GM18861 (cell line): ENCODE results near the gene MRPS18B.
A peak's percentile ranks its signal among the peaks of the same experiment; 100 is the strongest.

Source experiments
- ATAC-seq: cut with Tn5 transposase; IDR thresholded peaks from one replicate; pipeline ENCODE4 v1.9.1; 2021; ENCODE audit not compliant: unreplicated experiment

The MRPS18B gene

DNA sequence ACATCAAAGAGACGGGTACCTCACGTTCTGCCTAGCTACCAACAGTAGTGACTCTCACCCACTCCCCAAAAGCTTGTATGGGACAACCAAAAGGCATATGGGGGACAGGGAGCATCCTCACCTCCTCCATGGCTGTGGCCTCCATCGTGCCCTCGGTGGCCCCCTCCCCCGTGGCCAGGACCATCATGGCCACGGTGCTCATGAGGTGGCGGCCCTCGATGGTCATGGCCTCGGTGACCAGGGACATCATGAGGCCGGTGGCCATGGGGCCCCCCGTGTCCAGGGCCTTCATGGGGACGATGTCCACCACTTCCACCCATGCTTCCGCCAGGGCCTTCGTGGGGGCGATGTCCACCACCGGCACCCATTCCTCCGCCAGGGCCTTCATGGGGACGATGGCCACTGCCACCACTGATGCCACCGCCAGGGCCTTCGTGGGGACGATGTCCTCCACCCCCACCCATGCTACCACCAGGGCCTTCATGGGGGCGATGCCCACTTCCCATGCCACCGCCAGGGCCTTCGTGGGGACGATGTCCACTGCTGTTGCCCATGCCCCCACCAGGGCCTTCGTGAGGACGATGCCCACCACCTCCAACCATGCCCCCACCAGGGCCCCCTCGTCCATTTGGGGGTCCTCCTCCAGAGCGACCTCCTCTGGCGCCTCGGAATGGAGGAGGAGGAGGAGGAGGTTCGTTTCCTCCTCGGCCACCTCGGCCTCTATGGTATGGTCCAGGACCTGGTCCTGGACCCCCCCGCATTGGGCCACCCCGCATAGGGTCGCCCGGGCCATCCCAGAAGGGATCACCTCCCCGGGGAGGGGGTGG lies 15.6 kb upstream of the MRPS18B start:
- no peak for ATAC-seq

DNA sequence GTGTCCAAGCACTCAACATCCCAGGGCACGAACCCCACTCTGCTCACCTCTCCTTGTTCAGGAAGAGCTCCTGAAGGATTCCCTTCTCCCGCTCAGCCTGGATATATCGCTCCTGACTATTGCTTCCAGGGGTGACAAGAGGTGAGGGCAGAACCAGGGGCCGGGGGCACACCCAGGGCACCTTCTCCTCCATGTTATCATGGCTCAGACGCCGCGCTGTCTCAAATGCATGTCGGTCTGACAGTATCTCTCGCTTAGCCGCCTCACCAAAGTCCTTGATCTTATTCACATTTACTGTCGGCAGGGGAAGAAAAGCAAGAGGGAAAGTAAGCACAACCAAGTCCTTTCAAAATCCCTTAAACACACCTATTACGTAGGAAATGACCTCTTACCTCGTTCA lies 13.7 kb upstream of the MRPS18B start:
- no peak for ATAC-seq

DNA sequence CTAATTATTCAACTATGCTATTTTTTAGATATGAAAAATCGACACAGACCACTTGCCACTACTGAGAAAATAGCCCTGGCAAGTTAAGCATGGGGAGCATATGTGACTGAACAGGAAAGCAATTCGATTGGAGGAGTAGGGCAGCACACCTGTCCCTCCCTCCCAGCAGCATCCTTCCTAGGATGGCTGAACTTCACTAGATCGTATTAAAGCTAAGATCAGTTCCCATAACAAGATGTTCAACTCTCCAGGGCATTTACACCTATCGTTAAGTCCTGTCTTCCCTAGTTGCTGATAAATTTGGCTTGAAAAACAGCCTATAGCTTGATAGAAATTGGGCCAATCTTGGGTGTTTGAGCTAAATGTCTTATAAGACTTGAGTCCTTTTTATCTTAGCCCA lies 7.6 kb upstream of the MRPS18B start:
- ATAC-seq = no peak

DNA sequence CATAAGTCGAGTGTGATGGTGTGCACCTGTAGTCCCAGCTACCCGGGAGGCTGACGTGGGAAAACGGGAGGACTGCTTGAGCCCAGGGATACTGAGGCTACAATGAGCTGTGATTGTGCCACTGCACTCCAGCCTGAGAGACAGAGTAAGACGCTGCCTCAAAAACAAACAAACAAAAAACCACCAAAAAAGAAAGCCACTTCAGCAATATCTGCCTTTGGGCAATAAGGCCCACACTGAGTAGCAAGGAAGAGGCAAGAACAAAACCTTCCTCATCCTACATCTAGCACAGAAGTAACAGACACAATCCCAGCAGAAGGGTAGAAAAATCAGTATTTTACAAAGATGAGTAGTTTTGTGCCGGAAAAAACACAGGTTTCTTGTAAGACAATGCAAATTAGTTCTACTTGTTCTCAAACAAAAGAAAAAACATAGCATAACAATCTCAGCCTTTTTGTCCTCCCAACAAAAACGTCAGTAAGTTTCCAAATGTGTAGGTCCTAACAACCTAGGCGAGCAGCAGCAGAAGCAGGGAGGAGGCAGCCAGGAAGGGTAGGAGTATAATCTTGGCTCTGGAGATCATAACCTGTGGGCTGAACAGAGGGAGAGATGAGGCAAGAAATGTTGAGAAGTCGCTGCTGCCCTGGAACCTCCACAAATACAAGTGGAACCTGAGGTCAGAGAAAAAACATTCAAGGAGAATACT lies 6.3 kb upstream of the MRPS18B start:
- ATAC-seq = no peak

DNA sequence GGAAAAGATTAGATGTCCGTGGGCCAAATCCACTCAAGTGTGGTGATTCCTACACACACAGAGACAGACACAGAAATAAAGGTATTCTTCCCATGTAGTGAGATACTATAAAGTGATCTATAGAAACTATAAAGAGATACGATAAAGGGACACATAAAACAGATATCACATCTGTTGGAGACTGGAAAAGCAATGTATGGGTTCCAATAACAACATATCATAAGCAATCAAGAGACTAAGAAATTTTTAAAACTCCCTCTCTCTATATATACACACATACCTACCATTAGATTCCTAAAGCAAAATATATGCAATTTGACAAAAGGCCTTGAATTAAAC lies 5.8 kb upstream of the MRPS18B start:
- ATAC-seq = no peak

DNA sequence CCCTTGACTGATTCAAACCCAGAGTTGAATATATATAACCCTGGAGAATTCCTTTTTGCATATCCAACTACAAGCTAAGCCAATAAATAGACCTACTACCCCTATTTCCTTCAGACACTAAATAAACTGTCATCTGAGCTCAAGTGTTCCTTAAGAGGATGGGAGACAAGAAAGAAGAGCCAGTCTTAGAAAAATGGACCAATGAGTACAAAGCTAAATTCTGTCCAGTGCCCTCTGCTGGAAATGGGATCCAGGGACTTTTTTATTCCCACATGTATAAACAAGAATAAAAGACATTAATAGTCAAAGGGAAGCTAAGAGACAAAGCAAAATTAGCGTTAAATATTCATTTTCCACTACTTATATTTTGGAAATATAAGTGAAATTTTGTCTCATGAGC lies 5.4 kb upstream of the MRPS18B start:
- no peak for ATAC-seq

DNA sequence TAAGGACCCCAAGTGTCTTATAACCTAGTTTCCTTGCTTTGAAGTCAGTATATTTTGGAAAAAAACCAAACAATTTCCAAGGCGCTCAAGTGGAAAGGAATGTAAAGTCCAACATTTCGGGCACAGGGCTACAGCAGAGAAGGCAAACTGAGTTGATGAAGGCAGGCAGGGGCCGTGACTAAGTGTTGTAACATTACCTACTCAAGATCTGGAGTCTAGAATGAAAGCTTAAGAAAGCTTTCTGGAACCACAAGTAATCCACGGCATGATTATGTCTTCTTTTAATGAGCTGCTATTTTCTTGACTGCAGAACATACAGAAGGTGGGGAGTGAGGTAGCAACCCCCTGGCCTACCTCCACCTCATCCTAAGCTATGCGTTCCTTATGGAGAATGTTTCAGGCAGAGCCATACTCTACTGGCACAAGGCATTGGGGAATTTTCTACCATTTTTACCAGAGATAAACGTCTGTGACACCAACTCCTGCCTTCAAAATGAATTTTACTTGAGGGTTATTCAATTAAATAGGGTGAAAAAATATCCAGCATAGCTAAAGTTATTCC lies 4.9 kb upstream of the MRPS18B start:
- no peak for ATAC-seq

DNA sequence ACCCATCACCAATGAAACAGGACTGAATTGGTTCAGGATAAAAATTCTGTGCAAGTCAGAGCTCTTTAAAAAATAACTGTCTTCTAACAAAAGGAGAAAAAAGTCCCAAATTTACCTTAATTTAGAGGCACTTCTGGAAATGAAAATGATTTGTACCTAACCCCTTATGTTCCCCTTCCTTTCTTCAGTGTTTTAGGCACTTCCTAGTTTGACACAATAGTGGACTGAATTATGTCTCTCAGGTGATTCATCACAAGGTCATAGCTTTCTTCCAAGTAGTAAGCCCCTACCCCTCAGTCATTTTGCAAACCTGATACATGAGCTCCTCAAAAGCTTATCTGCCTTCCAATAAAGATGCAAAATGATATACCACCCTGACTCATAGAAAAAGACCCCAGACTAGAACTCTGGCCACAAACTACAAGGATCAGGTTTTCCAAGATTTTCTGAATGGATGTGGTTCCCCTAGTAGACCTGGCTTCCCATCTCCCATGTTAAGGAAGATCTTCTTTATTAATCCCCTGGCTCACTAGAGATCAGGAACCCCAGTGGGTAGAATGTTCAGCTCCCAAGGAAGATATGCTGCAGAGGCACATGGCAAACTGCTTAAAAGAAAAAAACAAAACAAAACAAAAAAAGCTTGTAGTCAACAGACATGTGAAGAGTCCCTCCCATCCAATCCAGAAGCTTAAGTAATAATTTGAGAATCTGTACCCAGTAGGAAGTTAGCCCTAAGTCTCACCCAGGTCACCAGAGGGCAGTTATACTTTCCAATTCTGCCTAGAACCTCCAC lies 4.2 kb upstream of the MRPS18B start:
- ATAC-seq = no peak

DNA sequence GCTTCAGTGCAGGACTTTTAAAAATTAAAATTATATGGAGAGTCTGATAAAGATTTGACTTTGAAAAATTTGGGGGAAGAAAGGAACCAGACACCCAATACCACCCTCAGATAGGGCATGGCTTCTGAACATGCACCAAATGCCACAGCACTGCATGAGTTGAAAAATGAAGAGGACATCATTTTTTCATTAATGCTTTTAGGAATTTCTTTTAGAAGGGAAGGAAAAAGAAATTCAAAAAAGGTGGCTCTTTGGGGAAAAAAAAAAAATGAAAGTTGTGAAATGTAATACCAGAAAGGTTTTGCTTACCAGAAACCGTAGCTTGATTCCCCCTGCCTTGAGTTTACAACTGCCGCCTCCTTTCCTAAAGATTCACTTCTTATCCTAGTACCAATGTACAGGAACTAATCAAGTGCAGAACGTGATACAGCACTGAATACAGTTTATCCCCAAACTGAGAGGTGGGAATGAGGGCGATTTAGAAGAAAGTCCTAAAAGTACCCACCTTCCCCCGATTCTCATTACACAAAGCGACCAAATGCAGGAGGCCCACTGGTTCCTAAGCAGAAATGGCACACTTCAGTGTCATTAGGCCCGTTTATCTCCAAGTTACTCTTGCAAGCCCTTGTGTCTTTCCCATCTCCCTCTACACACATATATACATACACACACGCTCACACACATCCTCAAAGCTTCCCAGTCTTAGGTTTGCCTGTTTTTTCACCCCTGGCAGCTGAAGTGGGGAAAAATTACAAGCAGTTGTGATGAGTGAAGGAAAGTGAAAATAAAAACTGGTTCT lies 3.4 kb upstream of the MRPS18B start:
- ATAC-seq = no peak

DNA sequence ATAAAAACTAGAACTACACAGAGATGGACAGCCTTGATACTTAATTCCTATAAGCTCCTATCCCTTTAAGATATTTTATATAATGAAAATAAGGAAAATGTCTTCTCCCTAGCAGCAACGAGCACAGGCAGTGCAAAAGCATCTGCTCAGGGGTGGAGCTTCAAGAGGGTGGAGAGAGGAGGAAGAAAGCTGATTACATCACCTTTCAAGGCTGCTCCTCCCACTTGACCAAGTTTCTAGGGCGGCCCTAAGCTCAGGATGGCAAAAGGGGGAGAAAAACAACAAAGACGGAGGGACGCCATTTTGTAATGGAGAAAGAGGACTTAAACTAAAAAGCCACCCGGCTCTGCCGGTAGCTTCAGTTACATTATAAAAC lies 2.8 kb upstream of the MRPS18B start:
- peak; percentile 29 for ATAC-seq

DNA sequence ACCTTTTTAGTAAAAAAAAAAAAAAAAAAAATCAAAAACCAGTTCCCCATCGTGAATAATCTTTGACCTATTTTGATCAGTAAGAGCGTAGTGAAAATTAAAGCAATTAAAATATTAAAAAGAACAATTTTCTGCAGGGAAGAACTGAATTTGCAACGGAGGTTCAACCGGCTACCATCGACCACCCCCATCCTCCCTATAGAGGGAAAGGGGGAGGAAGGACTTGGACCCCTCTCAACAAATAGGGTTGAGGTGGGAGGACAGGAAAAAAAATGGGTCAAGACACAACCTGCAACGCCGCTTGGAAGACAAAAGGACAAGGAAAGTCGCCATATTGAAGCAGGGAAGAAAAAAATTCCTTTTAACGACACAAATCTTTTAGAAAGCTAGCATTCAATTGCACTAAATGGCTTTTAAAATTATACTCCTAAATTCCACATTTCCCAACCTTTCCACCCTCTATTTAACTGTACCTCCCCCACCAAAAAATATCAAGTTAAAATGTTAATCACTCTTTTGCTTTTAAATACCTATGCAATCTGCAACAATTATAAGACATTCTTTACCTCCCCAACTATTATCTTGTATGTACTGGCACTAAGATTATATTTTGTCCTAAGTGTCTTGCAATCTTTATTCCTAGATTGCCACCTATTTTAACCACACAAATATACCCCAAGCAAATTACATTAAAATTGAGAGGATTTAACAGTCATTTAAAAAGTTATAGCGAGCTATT lies 2.3 kb upstream of the MRPS18B start:
- ATAC-seq = no peak

DNA sequence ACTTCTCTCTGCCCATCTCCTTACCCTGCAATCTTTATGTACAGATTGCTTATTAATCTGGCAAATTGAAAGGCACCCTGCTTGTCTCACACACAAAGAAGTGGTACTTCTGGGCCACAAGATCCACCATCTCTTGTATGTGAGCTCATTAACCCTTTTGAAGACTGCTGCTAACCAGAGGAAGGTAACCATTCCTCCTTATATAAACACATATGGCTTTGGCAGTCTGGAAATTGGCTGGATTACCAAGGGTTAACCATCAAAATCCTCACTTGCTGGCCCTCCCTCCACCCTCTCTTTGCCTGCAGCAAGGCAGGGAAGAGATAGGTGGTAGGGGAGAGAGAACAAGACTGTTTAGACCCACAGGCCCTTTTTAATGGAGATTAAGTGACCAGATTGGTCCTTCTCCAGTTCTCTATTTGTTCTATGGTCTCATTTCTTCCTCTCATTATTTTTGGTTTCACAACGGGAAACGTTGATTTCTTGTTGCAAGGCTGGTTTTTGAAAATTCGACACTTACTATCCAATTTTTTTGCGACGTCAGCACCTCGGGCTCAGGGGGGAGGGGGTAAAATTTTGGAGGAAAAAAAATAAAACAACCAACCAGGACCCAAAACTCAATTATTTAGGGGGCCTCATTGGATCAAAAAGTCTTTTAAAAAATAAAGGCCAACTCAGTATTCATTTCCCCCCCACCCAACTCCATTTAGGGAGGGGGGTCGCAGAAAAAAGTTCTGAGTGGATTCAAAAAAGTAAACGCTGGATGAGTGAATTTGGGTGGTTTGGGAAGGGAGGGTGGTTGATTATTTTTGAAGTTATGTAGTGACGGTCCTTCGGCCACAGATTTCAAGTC lies 1.5 kb upstream of the MRPS18B start:
- ATAC-seq = no peak

DNA sequence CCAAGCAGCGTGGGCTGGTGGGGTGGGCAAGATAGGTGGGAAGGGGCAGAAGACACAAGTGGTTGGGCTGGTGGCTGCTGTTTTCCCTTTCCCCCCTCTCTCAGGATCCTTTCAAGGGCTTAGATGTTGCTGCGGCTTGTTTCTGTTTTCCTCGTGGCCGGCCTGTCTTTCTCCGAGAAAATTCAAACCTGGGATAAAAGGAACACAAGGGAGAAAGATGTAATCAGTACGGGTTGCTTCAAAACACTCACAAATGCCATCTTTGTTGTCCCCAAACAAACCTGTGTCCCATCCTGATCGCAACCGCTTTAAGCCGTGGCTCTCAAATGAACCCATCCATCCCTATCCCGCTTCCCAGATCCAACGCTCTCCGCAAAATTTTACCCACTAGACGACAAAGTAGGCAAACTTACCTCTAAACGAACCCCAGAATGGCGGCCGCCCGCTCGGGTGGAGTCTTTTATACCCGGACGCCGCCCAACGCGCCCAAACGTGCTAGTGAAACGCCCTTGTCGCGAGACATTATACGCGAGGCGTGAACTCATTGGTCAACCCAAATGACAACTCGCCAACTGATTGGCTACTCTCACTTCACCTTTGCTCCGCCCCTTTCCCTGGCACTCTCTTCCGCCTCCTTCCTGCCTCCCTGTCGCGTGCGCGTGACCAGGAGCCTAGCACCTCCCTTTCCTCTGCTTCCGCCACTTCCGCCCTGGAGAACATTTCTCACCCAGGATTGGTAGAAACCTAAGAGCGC lies 652 bp upstream of the MRPS18B start, which contains the start of gene PPP1R10:
Gene PPP1R10, minus strand, starts transcription at position 433 of the 754 bp plus-strand sequence. CDS start 7,299 bp downstream, outside the sequence.
- peak; percentile 76 for ATAC-seq

DNA sequence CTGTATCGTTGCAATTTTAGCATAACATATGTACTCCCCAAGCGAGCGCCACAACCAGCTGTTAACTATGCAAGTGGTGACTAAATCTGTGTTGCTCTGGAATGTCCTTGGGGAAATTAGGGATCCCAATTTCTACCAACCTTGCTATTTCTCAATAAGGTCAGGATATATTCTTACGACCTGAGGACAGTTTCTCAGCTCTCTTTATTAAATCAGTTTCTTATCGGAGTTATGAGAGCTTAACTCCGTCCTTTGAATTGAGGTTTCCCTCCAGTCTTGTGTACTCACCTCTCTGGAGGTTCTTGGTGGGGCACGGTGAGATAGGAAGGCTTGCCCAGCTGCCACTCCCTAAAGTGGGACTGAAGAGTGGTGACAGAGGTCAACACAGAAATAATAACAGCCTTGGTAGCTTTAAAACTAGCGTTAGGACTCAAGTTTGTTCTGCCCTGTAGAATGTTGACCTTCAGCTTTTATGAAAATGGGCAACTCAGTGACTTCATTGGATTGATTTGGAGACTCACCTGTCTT lies 694 bp downstream of the MRPS18B start:
- ATAC-seq = no peak

DNA sequence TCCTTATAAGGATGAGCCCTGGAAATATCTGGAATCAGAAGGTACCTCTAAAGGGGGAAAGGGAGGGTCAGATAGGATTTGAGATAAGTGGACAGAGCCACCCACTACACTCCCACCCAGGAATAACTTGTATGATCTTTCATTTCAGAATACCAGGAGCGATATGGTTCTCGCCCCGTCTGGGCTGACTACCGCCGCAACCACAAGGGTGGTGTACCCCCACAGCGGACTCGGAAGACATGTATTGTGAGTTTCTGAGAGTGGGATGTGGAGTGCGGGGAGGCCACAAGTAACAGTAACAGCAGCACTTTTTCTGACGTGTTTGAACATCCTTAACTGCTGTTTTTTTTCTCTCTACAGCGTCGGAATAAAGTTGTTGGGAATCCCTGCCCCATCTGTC lies 1.9 kb downstream of the MRPS18B start:
- ATAC-seq = no peak

DNA sequence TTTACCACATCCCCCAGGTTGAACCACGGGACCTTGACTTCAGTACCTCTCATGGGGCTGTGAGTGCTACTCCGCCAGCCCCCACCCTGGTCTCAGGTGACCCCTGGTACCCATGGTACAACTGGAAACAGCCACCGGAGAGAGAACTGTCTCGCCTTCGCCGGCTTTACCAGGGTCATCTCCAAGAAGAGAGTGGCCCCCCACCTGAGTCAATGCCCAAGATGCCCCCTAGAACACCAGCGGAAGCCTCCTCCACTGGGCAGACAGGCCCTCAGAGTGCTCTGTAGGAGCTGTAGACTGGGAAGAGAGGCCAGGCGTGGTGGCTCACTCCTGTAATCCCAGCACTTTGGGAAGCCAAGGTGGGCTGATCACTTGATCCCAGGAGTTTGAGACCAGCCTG lies 7.9 kb downstream of the MRPS18B start:
- ATAC-seq = no peak

DNA sequence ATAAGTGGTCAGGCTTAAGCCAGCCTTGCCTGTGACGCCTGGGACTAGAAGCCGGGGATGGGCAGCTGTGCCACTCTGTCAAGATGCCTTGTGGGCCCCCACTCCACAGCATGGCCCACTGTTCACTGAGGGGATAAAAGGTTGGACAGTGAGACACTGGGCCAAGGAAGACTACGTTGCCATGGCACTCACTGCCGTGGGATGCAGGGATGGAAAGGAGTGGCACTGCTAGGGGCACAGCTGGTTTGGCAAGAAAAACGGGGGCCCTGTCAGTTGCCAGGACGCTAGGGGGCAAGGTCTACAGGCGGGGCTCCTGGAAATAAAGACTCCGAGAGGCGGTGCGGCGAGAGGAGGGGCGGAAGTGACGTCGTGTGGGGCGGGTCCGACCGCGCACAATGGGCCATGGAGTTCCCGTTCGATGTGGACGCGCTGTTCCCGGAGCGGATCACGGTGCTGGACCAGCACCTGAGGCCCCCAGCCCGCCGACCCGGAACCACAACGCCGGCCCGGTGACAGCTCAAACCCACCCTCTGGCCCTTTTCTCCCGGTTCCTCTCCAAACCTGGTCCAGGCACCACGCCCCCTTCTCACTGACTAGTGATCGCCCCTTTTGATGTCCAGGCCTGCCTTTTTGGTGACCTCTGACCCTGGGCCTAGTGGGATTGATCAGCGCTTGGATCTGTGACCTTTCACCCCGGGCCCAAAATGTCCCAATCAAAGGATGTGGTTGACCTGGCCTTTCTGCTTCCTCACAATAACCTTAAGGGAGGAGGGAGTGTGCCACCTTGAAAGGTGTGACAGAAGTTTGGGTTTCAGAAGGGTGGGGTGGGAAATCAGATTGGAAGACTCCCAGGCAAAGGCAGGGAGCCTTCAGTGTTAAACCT lies 9.1 kb downstream of the MRPS18B start, which contains the start of gene ATAT1:
Gene ATAT1, plus strand, starts transcription at position 391 of the 883 bp plus-strand sequence.
- no peak for ATAC-seq
